Spleen (tissue), 11 donors: ENCODE results near the gene EDAR. TPM values are rescaled to one million over a fixed set of nuclear protein-coding genes. Genes with fewer than 3 reads are reported as not detected.

Source experiments
- DNase-seq: peaks from one replicate; pipeline ENCODE4 v3.0.0-alpha.2; 2020
- H3K27ac ChIP-seq, 8 donors: fragments of 200-600 bp; sonication (generic) in 7 of 8; 1 replicate in 4 of 8; 2 replicates in 4 of 8; pipeline versions ENCODE4 v1.5.0 to v1.8.0; 2016 to 2021; ENCODE audit warnings: inconsistent platforms in 4 of 8, mild to moderate bottlenecking in 4 of 8, moderate library complexity in 1 of 8
- H3K27me3 ChIP-seq, 7 donors: fragments of 200-600 bp; sonication (generic) in 6 of 7; replicated peaks in 1 of 7; 1 replicate in 4 of 7; 2 replicates in 3 of 7; pipeline versions ENCODE4 v1.5.0 to v1.8.0; 2016 to 2021; ENCODE audit warnings: inconsistent platforms in 3 of 7, mild to moderate bottlenecking in 1 of 7
- H3K36me3 ChIP-seq, 6 donors: fragments of 200-600 bp; sonication (generic) in 5 of 6; 1 replicate in 4 of 6; 2 replicates in 2 of 6; pipeline versions ENCODE4 v1.5.0 to v1.8.0; 2016 to 2021; ENCODE audit warnings: inconsistent platforms in 2 of 6
- H3K4me1 ChIP-seq, 6 donors: fragments of 200-600 bp; sonication (generic) in 5 of 6; 1 replicate in 3 of 6; 2 replicates in 3 of 6; pipeline versions ENCODE4 v1.5.0 to v1.8.0; 2016 to 2021; ENCODE audit warnings: inconsistent platforms in 3 of 6
- H3K4me3 ChIP-seq, 8 donors: fragments of 200-600 bp; sonication (generic) in 7 of 8; 1 replicate in 4 of 8; 2 replicates in 4 of 8; pipeline versions ENCODE4 v1.5.0 to v1.8.0; 2016 to 2021; ENCODE audit warnings: inconsistent platforms in 4 of 8, mild to moderate bottlenecking in 4 of 8, moderate library complexity in 2 of 8
- H3K9me3 ChIP-seq, 8 donors: fragments of 200-600 bp; sonication (generic) in 7 of 8; 1 replicate in 4 of 8; 2 replicates in 4 of 8; pipeline versions ENCODE4 v1.5.0 to v1.8.0; 2016 to 2021; ENCODE audit warnings: inconsistent platforms in 4 of 8
- CTCF ChIP-seq, 11 experiments: fragments of 200-600 bp in 7 of 11; fragments of 450-650 bp in 4 of 11; sonication (generic) in 4 of 11; IDR thresholded peaks in 8 of 11; conservative IDR thresholded peaks in 3 of 11; 1 replicate in 7 of 11; 2 replicates in 4 of 11; pipeline versions ENCODE4 v1.4.0 to v1.8.0; 2016 to 2021; ENCODE audit warnings: antibody characterized with exemption in 11 of 11, inconsistent platforms in 4 of 11, mild to moderate bottlenecking in 1 of 11
- POLR2A ChIP-seq, 3 donors: fragments of 450-650 bp; IDR thresholded peaks; one replicate each; pipeline ENCODE4 v1.5.1; 2017; ENCODE audit warnings: antibody characterized with exemption in 3 of 3, mild to moderate bottlenecking in 1 of 3
- POLR2AphosphoS5 ChIP-seq, 3 donors: sonication (generic); formaldehyde crosslinking; IDR thresholded peaks; one replicate each; pipeline ENCODE4 v1.5.1; 2017; ENCODE audit warnings: antibody characterized with exemption in 3 of 3
- intact Hi-C: fragments of 100-400 bp; cut with DNase I; formaldehyde crosslinking; loops from one replicate; pipeline ENCODE4 v1.15.0; 2023; ENCODE audit warnings: low total_unique reads
- polyA plus RNA-seq, 3 donors: library from polyadenylated mRNA; stranded (reverse); fragments of 200-250 nt; gene quantifications; one replicate each; pipeline ENCODE4 v1.2.1, GENCODE V29; 2013
- small RNA-seq, 4 donors: library from RNA; depleted of rRNA; stranded (forward); fragments of <200 nt; gene quantifications; one replicate each; pipeline ENCODE3, GENCODE V24; 2016
- total RNA-seq, 7 donors: library from RNA; depleted of rRNA in 3 of 7; stranded (reverse); fragments of >200 nt in 3 of 7; fragmentation: NEBNext Ultra II Directional in 4 of 7; extraction: Animal tissue kit (Norgen Biotek cat#: 25700) in 4 of 7; gene quantifications; one replicate each; pipeline versions ENCODE4 v1.1.0 to v1.2.1, GENCODE V29; 2016 to 2021
- donor health status: healthy with polysubstance abuse.
- donor health status: DM: no; HTN: no; CAD: no; lungs with moderate emphysema.
- donor health status: DM: no; HTN: no; CAD: no.
- donor health status: Bipolar disorder and iron deficiency.
- donor health status: healthy.
- donor health status: DM: no; HTN: no; CAD: no.
- donor health status: DM: yes; HTN: yes; CAD: no.

Gene EDAR
- total and polyA plus RNA-seq, 10 donors: 0.02 to 0.67 (median 0.15) TPM; not detected in 2

DNA sequence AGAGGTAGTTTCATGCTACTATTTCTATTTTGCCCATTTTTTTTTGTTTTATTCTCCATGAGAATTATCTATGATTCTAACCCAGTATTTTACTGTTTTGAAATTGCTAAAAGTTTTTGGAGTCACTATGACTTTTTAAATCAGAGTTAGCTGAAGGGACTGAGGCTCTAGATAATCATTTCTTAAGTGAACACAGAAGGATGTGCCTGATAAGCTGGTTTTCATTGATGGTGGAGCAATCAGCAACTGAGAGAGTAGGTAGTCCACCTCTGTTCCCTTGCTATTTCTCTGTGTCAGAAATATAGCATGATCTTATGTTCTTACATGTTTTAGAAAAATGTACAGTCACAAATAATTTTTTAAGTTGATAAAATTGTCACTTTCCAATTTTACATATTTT lies 143.1 kb downstream of the EDAR start:
- Histone ChIP-seq H3K36me3 (peaks cover 0 to 21% (median 5%) of the 10 kb centered on the region in 6 donors), H3K9me3 (peaks cover 0 to 8% (median 3%) of the 10 kb centered on the region in 8 donors), H3K4me3 (no peak overlapping the region), H3K4me1 (no peaks in the 10 kb centered on the region), H3K27ac (no peak overlapping the region), H3K27me3 (no peaks in the 10 kb centered on the region)
- DNase-seq: no peak
- intact Hi-C loops: no loop called here
- no peak for TF ChIP-seq CTCF (IDR thresholded peaks at IDR 0.05 in 8 of 11, conservative IDR thresholded peaks at IDR 0.05 in 3 of 11)
- no peak for TF ChIP-seq POLR2AphosphoS5 (IDR thresholded peaks at IDR 0.05)
- no peak for TF ChIP-seq POLR2A (IDR thresholded peaks at IDR 0.05)

Small RNAs within 50 kb of the gene (small RNA-seq; reads per million reads assigned to genes)
- gene AC073415.1: 0 reads per million in 4 donors

Other genes with a start within 250 kb of the EDAR start
- 10 to 100 TPM in 2 of 7 donors, 1 to 10 TPM in 5; 3.5 to 10.5 (median 6.5) TPM for gene CCDC138, start 202.4 kb downstream of the EDAR start, total RNA-seq
- gene CCDC138, start 202.4 kb downstream of the EDAR start, polyA plus RNA-seq: 1 to 10 TPM; 2.0 to 3.3 (median 2.5) TPM
- gene SH3RF3, start 140.0 kb upstream of the EDAR start, total RNA-seq: 1 to 10 TPM; 3.1 to 7.6 (median 5.3) TPM
- 1 to 10 TPM; 1.3 to 2.5 (median 1.5) TPM for gene SH3RF3, start 140.0 kb upstream of the EDAR start, polyA plus RNA-seq